Lower leg skin (tissue), 4 donors: ENCODE results near the gene DRG1. TPM values are rescaled to one million over a fixed set of nuclear protein-coding genes. Genes with fewer than 3 reads are reported as not detected.
"Not testable (repeated sequence)": the region's sequence is repeated elsewhere in the genome, so short reads cannot be mapped to it uniquely, and the experiment has no call there.

ENCODE experiments used
- DNase-seq, 2 donors: peaks; one replicate each; pipeline ENCODE4 v3.0.0-alpha.2; 2019; ENCODE audit warnings: low spot score in 2 of 2
- H3K4me3 ChIP-seq: fragments of 200-600 bp; sonication (generic); 2 replicates; pipeline ENCODE4 v1.5.1; 2017; ENCODE audit warnings: mild to moderate bottlenecking, low read depth; ENCODE audit not compliant: poor library complexity, severe bottlenecking
- POLR2A ChIP-seq, 2 donors: fragments of 450-650 bp; IDR thresholded peaks; one replicate each; pipeline ENCODE4 v1.6.1; 2016 to 2017; ENCODE audit warnings: antibody characterized with exemption in 2 of 2, mild to moderate bottlenecking in 1 of 2, moderate library complexity in 1 of 2
- WGBS, 2 donors: methylation state at CpG; one replicate each; pipeline ENCODE4 v1.1.5; 2018; 5-methylcytosine and 5-hydroxymethylcytosine counted together
- intact Hi-C: fragments of 100-400 bp; cut with DNase I; formaldehyde crosslinking; loops from one replicate; pipeline ENCODE4 v1.15.0; 2023; ENCODE audit warnings: low total_unique reads
- total RNA-seq, 4 donors: library from RNA; depleted of rRNA; stranded (reverse); fragments of >200 nt; gene quantifications; one replicate each; pipeline ENCODE4 v1.1.0, GENCODE V29; 2016
- TF ChIP-seq, protein P1 (sequence below), 3 donors: fragments of 450-650 bp; IDR thresholded peaks; one replicate each; pipeline ENCODE4 v1.5.1; 2016; ENCODE audit warnings: antibody characterized with exemption in 3 of 3, mild to moderate bottlenecking in 3 of 3, moderate library complexity in 2 of 3

Gene DRG1
- total RNA-seq, 4 donors from 2014 or later: 43.0 to 55.1 (median 48.7) TPM

DNA sequence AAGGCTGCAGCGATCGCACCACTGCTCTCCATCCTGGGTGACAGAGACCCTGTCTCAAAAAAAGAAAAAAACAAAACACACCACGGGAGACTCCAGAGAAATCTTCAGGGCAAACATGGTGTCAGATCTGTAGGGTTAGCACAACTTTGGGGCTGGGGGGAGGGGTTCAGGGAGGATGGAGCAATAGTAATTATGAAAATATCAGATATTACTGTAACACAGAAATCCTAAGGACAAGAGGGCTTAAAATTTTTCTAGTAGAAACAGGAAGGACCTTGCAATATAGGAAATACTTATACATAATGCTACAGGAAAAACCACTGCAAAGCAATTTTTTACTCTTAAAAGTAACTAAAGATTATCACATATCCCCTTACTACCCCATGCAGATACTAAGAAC lies 76.4 kb downstream of the DRG1 start:
- WGBS, 2 donors: 94 to 98% methylated on average over 3 of the region's 3 CpGs
- no peak for DNase-seq
- TF ChIP-seq, protein P1, sequence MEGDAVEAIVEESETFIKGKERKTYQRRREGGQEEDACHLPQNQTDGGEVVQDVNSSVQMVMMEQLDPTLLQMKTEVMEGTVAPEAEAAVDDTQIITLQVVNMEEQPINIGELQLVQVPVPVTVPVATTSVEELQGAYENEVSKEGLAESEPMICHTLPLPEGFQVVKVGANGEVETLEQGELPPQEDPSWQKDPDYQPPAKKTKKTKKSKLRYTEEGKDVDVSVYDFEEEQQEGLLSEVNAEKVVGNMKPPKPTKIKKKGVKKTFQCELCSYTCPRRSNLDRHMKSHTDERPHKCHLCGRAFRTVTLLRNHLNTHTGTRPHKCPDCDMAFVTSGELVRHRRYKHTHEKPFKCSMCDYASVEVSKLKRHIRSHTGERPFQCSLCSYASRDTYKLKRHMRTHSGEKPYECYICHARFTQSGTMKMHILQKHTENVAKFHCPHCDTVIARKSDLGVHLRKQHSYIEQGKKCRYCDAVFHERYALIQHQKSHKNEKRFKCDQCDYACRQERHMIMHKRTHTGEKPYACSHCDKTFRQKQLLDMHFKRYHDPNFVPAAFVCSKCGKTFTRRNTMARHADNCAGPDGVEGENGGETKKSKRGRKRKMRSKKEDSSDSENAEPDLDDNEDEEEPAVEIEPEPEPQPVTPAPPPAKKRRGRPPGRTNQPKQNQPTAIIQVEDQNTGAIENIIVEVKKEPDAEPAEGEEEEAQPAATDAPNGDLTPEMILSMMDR (IDR thresholded peaks at IDR 0.05): no peak
- no peak for TF ChIP-seq POLR2A (IDR thresholded peaks at IDR 0.05)
- H3K4me3 ChIP-seq: no peak overlapping the region
- intact Hi-C loops: no loop called here

DNA sequence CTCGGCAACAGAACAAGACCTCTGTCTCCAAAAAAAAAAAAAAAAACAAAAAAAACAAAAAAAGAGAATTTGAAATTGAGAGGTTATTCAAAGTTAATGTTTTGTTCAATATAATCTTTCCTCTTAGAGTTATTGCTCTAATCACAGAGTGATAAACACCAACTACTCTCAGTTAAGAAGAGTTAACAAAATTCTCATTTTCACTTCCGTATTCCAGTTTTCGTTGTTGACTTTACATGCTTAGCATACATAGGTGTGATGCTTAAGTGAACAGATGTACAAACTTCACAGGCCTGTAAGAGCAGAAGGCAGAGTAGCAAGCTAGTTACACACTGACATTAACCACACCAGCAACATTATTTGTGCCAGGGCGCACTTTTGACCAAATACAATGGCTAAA lies 77.9 kb downstream of the DRG1 start:
- DNase-seq: no peak
- H3K4me3 ChIP-seq: no peak overlapping the region
- intact Hi-C loops: no loop called here
- WGBS, 2 donors: 91% methylated on average over 4 of the region's 4 CpGs
- TF ChIP-seq, protein P1 (IDR thresholded peaks at IDR 0.05): no peak
- no peak for TF ChIP-seq POLR2A (IDR thresholded peaks at IDR 0.05)

DNA sequence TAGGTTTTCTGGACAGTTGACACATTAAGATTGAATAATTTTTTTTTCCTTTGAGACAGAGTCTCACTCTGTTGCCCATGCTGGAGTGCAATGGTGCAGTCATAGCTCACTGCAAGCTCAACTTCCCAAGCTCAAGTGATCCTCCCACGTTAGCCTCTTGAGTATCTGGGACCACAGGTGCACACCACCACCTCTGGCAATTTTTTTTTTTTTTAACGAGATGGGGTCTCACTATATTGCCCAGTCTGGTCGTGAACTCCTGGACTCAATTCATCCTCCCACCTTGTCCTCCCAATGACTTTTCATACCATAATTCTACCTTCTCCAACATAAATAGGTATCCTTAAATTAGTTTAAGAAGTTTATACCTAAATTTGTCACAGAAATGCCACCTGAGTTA lies 81.7 kb downstream of the DRG1 start:
- no peak for TF ChIP-seq POLR2A (IDR thresholded peaks at IDR 0.05)
- TF ChIP-seq, protein P1 (IDR thresholded peaks at IDR 0.05): no peak
- intact Hi-C loops: no loop called here
- no peak overlapping the region for H3K4me3 ChIP-seq
- no peak for DNase-seq
- 93 to 97% methylated on average over 3 of the region's 3 CpGs for WGBS, 2 donors

DNA sequence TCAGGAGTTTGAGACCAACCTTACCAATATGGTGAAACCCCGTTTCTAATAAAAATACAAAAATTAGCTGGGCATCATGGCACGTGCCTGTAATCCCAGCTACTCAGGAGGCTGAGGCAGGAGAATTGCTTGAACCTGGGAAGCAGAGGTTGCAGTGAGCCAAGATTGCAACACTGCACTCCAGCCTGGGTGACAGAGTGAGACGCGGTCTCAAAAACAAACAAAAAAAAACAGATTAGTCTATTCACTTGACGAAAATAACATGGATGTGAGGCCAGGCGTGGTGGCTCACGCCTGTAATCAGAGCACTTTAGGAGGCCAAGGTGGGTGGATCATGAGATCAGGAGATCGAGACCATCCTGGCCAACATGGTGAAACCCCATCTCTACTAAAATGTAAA lies 83.1 kb downstream of the DRG1 start:
- 90 to 91% methylated on average over 8 of the region's 8 CpGs for WGBS, 2 donors
- intact Hi-C loops, DNase-seq, H3K4me3 ChIP-seq: not testable (repeated sequence)

Other genes starting within 250 kb of the DRG1 start
- gene RNF185, start 239.4 kb upstream of the DRG1 start, total RNA-seq: 10 to 100 TPM; 29.0 to 59.0 (median 44.7) TPM
- 100 to 1,000 TPM; 135 to 218 (median 168) TPM for gene LIMK2, start 187.3 kb upstream of the DRG1 start, total RNA-seq
- gene PIK3IP1, start 107.1 kb upstream of the DRG1 start, total RNA-seq: 100 to 1,000 TPM in 3 of 4 donors, 10 to 100 TPM in 1; 84.8 to 162 (median 120) TPM
- gene PATZ1, start 53.3 kb upstream of the DRG1 start, total RNA-seq: 10 to 100 TPM; 10.5 to 17.0 (median 13.0) TPM
- 10 to 100 TPM; 14.7 to 20.8 (median 16.9) TPM for gene EIF4ENIF1, start 90.2 kb downstream of the DRG1 start, total RNA-seq
- gene SFI1, start 96.9 kb downstream of the DRG1 start, total RNA-seq: 10 to 100 TPM; 24.2 to 66.4 (median 32.2) TPM